GM12801 (cell line): Measurements from ENCODE around the gene IL1RAP.

Experiments used
- TF ChIP-seq, protein P1 (sequence below): IDR thresholded peaks from one replicate; pipeline ENCODE4 v1.5.1; 2011; ENCODE audit warnings: control low read depth; ENCODE audit not compliant: insufficient read length; ENCODE audit errors: extremely low read depth

IL1RAP gene

DNA sequence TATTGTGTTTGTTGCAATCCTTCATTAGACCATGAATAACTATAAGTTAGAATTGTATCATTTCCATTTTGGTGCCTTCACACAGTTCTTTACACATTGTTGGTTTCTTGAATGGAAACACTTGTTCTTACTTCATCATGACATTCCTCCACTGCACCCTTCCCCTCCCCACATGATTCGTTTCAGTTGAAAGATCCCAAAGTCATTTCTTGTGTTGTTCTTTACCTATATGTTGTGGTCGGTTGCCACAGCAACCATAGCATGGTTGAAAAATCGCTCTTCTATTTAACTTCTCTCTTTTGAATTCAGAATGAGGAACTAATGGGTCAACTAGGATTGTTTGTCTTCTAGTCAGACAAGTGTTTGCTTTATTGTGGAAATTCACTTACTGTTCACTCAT lies 103.3 kb downstream of the IL1RAP start:
- TF ChIP-seq, protein P1, sequence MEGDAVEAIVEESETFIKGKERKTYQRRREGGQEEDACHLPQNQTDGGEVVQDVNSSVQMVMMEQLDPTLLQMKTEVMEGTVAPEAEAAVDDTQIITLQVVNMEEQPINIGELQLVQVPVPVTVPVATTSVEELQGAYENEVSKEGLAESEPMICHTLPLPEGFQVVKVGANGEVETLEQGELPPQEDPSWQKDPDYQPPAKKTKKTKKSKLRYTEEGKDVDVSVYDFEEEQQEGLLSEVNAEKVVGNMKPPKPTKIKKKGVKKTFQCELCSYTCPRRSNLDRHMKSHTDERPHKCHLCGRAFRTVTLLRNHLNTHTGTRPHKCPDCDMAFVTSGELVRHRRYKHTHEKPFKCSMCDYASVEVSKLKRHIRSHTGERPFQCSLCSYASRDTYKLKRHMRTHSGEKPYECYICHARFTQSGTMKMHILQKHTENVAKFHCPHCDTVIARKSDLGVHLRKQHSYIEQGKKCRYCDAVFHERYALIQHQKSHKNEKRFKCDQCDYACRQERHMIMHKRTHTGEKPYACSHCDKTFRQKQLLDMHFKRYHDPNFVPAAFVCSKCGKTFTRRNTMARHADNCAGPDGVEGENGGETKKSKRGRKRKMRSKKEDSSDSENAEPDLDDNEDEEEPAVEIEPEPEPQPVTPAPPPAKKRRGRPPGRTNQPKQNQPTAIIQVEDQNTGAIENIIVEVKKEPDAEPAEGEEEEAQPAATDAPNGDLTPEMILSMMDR, result no peak

DNA sequence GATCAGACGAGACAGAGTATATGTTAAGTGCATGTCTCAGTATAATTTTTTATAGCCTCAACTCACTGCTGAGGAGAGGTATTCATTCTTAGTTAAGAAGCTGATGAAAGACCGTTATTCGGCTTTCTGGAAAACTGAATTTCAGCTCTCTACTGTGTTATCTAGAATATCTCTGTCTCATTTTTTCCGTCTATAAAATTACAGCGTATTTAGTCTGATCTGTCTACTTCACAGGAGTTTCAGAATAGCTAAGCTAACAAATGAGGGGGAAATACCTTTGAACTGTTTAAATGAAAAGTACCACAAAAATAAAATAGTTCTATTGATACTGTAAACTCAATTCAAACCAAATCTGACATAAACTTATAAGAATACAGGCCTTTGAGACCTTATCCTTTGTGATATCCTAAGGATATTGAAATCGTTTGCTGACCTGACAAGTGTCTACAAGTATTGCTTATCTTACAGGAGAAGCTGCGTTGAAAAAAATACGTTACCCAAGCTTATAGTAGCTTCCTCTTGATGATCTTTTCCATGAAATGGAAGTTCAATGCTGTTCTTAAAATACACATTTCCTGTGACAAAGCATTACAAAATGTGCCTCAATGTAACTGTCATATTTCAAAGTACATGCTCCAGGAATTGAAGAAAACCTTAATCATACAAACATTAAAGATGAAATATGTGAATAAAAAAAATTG lies 104.6 kb downstream of the IL1RAP start:
- TF ChIP-seq, protein P1, result no peak

DNA sequence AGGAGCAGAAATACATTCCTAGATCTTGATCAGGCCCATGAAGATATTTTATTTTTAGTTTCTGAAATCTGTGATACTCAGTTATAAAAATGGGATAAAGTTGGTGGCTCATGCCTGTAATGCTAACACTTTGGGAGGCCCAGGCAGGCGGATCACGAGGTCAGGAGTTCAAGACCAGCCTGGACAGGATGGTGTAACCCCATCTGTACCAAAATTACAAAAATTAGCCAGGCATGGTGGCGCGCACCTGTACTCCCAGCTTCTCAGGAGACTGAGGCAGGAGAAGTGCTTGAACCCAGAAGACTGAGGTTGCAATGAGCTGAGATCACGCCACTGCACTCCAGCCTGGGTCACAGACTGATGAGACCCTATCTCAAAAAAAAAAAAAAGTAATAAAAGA lies 105.5 kb downstream of the IL1RAP start:
- TF ChIP-seq, protein P1, result no peak

DNA sequence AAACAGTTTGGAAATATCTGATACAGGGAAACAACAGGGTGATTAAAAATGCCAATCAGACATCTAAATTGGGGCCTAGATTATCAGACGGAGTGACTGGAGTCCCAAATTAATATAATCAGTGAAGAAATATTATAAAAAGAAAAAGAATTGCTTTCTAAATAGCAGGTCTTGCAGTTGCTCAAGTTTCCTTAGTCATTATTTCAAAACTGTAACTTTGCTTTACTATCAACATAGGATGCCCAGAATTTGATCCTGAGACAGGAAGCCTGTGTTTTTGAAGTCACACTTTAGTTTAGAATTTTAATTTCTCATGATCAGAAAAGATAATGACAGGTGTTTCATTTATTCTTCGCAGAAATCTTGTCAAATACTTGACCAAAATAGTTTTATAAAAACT lies 105.9 kb downstream of the IL1RAP start:
- TF ChIP-seq, protein P1, result no peak

DNA sequence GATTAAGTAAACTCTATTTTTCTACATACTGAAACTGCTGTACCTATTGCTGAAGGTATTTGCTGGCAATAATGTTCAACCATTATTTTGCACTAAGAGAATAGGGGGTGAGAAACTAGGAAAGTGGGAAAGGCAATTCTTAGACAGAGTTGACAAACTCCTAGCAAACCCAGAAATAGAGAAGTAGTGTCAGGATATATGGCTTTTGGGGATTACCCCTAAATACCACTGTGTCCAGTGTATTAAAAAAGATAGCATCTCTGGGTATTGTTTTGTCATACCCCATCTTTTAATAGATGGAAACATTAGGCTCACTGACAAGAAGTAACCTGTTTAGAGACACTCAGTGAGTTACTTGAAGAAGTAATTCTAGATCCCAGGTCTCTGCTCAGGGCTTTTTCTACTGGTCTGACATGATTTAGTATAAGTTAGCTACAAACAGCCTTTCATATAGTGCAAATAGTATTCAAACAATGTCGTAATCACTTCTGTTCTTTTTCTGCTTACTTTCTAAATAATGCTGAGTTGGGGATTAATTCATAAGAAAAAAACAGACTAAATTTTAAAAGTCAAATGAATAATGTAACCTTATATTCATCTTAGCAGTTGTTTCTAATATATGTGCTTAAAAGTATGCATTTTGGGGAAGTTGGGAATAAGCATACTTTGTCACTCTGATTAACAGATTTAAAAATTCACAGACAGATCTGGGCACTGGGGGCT lies 107.2 kb downstream of the IL1RAP start:
- TF ChIP-seq, protein P1, result no peak

DNA sequence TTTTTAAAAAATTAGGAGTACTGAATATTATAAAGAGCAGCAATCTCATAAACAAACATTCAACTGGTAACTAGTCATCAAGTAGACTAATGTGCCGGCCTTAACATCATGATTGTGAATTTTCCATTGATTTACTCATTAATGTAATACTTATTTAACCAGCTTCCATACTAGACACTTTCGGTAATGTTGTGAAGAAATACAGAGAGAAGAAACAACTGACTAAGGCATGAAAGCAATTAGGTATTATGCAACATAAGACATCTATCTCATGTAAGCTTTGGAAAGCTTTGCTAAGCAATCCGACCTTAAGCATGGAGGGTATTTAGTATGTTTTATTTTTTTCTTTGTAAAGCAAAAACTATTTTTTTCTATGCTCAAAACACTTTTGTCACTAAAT lies 108.0 kb downstream of the IL1RAP start:
- TF ChIP-seq, protein P1, result no peak

DNA sequence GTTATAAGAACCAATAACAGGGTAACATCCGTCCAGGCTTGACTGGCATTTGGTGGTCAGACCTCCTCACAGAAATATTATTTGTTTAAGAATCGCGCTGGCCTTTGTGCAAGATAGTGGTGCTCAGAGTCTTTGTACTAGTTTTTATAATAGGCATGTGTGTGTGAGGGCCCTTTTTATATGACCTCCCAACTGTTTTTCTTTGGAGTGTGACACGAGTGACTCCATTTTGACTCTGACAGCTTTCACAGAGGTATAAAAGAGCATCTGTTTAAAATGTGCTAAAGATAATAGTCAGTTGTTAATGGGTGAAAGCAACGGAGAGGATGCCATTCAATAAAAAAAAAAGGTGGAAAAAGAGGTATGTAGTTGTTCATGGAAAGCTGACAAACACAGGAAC lies 110.4 kb downstream of the IL1RAP start:
- TF ChIP-seq, protein P1, result no peak
